Measurements from ENCODE around the gene MX1.

GRCh38 chr21:41425954-41426675 is at the start of gene MX1:
- TF ChIP-seq CREB5 (CRISPR knock-in tag; IDR thresholded peaks at IDR 0.05; ENCODE audit: low read depth) (no peak), PPARA (CRISPR knock-in tag; IDR thresholded peaks at IDR 0.05; ENCODE audit: borderline replicate concordance) (no peak), TSHZ2 (CRISPR knock-in tag; IDR thresholded peaks at IDR 0.05) (no peak), TCF4 (CRISPR knock-in tag; IDR thresholded peaks at IDR 0.05; ENCODE audit: borderline replicate concordance) (no peak), OSR1 (CRISPR knock-in tag; IDR thresholded peaks at IDR 0.05) (no peak), RARB (CRISPR knock-in tag; IDR thresholded peaks at IDR 0.05) (no peak), ARNTL (CRISPR knock-in tag; IDR thresholded peaks at IDR 0.05; ENCODE audit: borderline replicate concordance, low read depth) (no peak), SNAI2 (CRISPR knock-in tag; IDR thresholded peaks at IDR 0.05) (no peak), ZFP3 (CRISPR knock-in tag; IDR thresholded peaks at IDR 0.05) (no peak), ISL1 (CRISPR knock-in tag; IDR thresholded peaks at IDR 0.05) (no peak), CSDC2 (CRISPR knock-in tag; IDR thresholded peaks at IDR 0.05) (no peak), ZFP30 (CRISPR knock-in tag; IDR thresholded peaks at IDR 0.05) (no peak)
- TF ChIP-seq, protein P1, sequence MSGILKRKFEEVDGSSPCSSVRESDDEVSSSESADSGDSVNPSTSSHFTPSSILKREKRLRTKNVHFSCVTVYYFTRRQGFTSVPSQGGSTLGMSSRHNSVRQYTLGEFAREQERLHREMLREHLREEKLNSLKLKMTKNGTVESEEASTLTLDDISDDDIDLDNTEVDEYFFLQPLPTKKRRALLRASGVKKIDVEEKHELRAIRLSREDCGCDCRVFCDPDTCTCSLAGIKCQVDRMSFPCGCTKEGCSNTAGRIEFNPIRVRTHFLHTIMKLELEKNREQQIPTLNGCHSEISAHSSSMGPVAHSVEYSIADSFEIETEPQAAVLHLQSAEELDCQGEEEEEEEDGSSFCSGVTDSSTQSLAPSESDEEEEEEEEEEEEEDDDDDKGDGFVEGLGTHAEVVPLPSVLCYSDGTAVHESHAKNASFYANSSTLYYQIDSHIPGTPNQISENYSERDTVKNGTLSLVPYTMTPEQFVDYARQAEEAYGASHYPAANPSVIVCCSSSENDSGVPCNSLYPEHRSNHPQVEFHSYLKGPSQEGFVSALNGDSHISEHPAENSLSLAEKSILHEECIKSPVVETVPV (CRISPR knock-in tag; IDR thresholded peaks at IDR 0.05): no peak

All from SK-N-SH treated with all-trans-retinoic acid at 6 μM for 48 hours (cell line).